ENCODE data around the gene PRR18.

- TF ChIP-seq CTCF (conservative IDR thresholded peaks at IDR 0.05 in 1 of 2, IDR thresholded peaks at IDR 0.05 in 1 of 2; ENCODE audit: low read depth in 1 of 2, low read length in 2 of 2) (no peak), EZH2 (IDR thresholded peaks at IDR 0.05; ENCODE audit: low read length, missing control alignments) (no peak)
Measured at GRCh38 chr6:166285233-166285632, 23.0 kb downstream of the PRR18 start.

Data from fibroblast of lung (primary cell).